Measurements from ENCODE around the gene CENPM. TPM values are rescaled to one million over a fixed set of nuclear protein-coding genes. Genes with fewer than 3 reads are reported as not detected.

The CENPM gene
- total and polyA plus RNA-seq, 9 of the 15 experiments (the other 6 are each of a cell fraction or from before 2014, with no cell fraction given): 11.3 to 67.7 (median 32.3) TPM

DNA sequence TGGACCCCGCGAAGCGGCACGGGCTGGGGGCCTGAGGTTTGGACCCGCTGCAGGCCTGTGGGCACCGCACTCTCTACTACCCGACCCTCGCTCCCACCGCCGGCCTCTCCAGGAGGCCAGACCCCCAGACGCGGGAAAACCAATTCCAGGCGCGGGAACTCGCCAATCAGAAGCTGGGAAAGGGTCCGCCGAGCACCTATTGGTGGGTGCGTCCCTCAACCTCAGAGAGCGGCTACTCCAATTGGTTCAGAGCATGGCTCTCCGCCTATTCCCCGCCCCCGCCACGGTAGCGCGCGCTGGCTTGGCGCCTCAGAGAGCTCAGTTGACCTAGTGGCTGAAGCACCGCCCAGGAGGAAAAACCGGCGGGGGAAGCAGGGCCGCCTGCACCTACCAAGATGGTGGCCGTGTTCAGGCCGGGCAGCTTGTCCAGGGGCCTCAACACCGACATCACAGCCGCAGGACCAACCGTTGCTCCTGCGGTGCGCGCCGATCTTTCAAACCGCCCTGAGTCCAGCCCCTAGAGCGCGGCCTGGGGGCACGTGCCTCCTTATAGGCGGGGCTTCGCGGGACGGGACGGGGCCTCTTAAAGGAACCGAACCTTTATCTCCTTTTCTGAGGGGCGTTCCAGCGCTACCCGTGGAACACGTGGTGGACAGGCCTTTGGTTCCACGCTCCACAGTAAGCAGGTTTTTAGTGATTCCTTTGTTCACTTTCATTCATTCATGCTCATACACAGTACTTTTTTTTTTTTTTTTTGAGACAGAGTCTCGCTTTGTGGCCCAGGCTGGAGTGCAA, at the start of gene CENPM (continued):
- TF ChIP-seq ZNF699 (CRISPR knock-in tag; IDR thresholded peaks at IDR 0.05; ENCODE audit: insufficient replicate concordance): no peak
- TF ChIP-seq ZNF830 (CRISPR knock-in tag; IDR thresholded peaks at IDR 0.05): no peak
- TF ChIP-seq ZFP30 (CRISPR knock-in tag; IDR thresholded peaks at IDR 0.05; ENCODE audit: borderline replicate concordance): no peak
- TF ChIP-seq ATF1 (CRISPR knock-in tag; IDR thresholded peaks at IDR 0.05): no peak
- peak; percentile 71 for TF ChIP-seq ATF1 (tag; IDR thresholded peaks at IDR 0.05)
- no peak for TF ChIP-seq TCF7 (IDR thresholded peaks at IDR 0.05; ENCODE audit: borderline replicate concordance)
- no peak; the same call in 1 of the 2 replicates for TF ChIP-seq GABPB1 (CRISPR knock-in tag; IDR thresholded peaks at IDR 0.05)
- TF ChIP-seq NONO (IDR thresholded peaks at IDR 0.05; ENCODE audit: low read depth in 2 of 2, low read length in 1 of 2): peak in 1 of 2 experiments; percentile 71; a peak in 1 of 4 replicates
- TF ChIP-seq, protein P1, sequence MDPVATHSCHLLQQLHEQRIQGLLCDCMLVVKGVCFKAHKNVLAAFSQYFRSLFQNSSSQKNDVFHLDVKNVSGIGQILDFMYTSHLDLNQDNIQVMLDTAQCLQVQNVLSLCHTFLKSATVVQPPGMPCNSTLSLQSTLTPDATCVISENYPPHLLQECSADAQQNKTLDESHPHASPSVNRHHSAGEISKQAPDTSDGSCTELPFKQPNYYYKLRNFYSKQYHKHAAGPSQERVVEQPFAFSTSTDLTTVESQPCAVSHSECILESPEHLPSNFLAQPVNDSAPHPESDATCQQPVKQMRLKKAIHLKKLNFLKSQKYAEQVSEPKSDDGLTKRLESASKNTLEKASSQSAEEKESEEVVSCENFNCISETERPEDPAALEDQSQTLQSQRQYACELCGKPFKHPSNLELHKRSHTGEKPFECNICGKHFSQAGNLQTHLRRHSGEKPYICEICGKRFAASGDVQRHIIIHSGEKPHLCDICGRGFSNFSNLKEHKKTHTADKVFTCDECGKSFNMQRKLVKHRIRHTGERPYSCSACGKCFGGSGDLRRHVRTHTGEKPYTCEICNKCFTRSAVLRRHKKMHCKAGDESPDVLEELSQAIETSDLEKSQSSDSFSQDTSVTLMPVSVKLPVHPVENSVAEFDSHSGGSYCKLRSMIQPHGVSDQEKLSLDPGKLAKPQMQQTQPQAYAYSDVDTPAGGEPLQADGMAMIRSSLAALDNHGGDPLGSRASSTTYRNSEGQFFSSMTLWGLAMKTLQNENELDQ (CRISPR knock-in tag; IDR thresholded peaks at IDR 0.05; ENCODE audit: borderline replicate concordance): no peak
- TF ChIP-seq, protein P2, sequence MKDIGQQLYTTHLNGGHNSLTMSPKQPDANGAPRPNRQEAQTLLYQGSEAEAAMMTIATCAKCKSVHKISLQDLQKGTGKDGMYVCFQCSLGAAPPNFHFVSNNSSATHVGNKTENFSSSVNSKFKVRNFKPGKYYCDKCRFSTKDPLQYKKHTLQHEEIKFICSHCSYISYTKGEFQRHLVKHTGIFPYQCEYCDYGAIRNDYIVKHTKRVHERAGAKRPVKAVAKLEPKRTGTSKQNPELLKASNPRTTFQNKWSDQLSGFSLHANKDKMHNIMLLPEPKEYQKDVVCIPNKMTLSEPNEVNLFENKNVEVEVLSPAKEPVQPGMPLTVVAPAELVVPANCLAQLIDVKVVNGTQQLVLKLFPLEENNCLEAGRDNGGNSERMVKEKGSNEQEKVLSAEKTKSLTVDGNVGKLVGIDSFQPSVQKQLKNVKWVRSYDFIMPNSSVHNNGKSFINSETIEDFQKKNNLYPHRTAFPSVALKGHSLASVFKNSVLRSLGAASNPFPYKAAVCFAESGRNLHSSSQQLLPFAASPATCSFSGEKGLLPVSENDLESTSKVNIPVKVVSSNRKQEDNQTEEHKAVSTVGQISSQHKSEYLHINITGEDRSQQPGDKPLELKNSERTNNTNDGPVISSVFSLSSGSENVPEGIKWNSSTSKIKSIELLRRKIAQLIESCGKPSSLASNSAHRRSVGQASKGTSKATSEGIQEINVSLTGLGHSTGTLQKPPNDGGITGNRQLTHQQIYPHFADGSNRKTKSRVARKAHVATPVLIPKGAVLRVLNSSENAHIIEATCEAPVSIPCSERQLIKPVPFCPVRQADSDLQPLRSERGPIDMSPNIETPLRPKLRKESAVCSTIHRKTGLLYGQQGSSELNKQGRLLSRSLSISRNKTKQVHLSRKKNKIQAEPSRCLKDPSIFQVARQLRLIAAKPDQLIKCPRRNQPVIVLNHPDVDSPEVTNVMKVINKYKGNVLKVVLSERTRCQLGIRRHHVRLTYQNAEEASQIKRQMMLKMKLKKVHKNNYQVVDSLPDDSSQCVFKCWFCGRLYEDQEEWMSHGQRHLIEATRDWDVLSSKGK (CRISPR knock-in tag; IDR thresholded peaks at IDR 0.05): no peak
- TF ChIP-seq SIN3A (IDR thresholded peaks at IDR 0.05; ENCODE audit: borderline replicate concordance in 2 of 2, control insufficient read depth in 1 of 2, low read depth in 2 of 2, low read length in 2 of 2): 0 out of 4 replicates have a peak, but pooled peaks of 1 of the 2 experiments have one; percentile 33
- TF ChIP-seq ZBTB8A (IDR thresholded peaks at IDR 0.05; ENCODE audit: partially characterized antibody): no peak
- no peak for TF ChIP-seq RUNX1 (IDR thresholded peaks at IDR 0.05; ENCODE audit: low read depth)

Data from K562 (cell line).